NCI-H446 (cell line): ENCODE measurements around the gene NUP50.
A peak's percentile ranks its signal among the peaks of the same experiment; 100 is the strongest.

Experiments used
- DNase-seq, 2 experiments: peaks; one replicate each; lab custom pipeline; 2025; lab: John Stamatoyannopoulos, UW

NUP50 gene

GRCh38 chr22:45196308-45196707, 32.6 kb downstream of the NUP50 start:
- DNase-seq = no peak

- DNase-seq = no peak
Observed at GRCh38 chr22:45196926-45197605, 33.3 kb downstream of the NUP50 start.

GRCh38 chr22:45197606-45198462, 34.1 kb downstream of the NUP50 start:
- DNase-seq = no peak

GRCh38 chr22:45198463-45198795, 34.7 kb downstream of the NUP50 start:
- no peak for DNase-seq

- DNase-seq = no peak
Observed at GRCh38 chr22:45199723-45200122, 36.0 kb downstream of the NUP50 start.

- no peak for DNase-seq
Observed at GRCh38 chr22:45200230-45200629, 36.5 kb downstream of the NUP50 start.

- DNase-seq = no peak
Observed at GRCh38 chr22:45200860-45201511, 37.3 kb downstream of the NUP50 start.

GRCh38 chr22:45201678-45202332, 38.1 kb downstream of the NUP50 start:
- DNase-seq = no peak

GRCh38 chr22:45202333-45203149, 38.8 kb downstream of the NUP50 start:
- DNase-seq = no peak

GRCh38 chr22:45203150-45203951, 39.6 kb downstream of the NUP50 start:
- DNase-seq = no peak

GRCh38 chr22:45204241-45204640, 40.5 kb downstream of the NUP50 start:
- DNase-seq = no peak

- no peak for DNase-seq
Observed at GRCh38 chr22:45204819-45205218, 41.1 kb downstream of the NUP50 start.

GRCh38 chr22:45205276-45205925, 41.7 kb downstream of the NUP50 start:
- no peak for DNase-seq

- no peak for DNase-seq
Observed at GRCh38 chr22:45206233-45206632, 42.5 kb downstream of the NUP50 start.

GRCh38 chr22:45207533-45207932, 43.8 kb downstream of the NUP50 start:
- no peak for DNase-seq

GRCh38 chr22:45207981-45208664, 44.4 kb downstream of the NUP50 start:
- no peak for DNase-seq

- no peak for DNase-seq
Observed at GRCh38 chr22:45208696-45208992, 44.9 kb downstream of the NUP50 start.

GRCh38 chr22:45208993-45209838, 45.5 kb downstream of the NUP50 start:
- DNase-seq = peak in 1 of 2 experiments; percentile 26

- DNase-seq = no peak
Observed at GRCh38 chr22:45210174-45210573, 46.4 kb downstream of the NUP50 start.
